ENCODE data around the gene ZNF780A.
"Not testable (repeated sequence)": the region's sequence is repeated elsewhere in the genome, so short reads cannot be mapped to it uniquely, and the experiment has no call there.

The ZNF780A gene

DNA sequence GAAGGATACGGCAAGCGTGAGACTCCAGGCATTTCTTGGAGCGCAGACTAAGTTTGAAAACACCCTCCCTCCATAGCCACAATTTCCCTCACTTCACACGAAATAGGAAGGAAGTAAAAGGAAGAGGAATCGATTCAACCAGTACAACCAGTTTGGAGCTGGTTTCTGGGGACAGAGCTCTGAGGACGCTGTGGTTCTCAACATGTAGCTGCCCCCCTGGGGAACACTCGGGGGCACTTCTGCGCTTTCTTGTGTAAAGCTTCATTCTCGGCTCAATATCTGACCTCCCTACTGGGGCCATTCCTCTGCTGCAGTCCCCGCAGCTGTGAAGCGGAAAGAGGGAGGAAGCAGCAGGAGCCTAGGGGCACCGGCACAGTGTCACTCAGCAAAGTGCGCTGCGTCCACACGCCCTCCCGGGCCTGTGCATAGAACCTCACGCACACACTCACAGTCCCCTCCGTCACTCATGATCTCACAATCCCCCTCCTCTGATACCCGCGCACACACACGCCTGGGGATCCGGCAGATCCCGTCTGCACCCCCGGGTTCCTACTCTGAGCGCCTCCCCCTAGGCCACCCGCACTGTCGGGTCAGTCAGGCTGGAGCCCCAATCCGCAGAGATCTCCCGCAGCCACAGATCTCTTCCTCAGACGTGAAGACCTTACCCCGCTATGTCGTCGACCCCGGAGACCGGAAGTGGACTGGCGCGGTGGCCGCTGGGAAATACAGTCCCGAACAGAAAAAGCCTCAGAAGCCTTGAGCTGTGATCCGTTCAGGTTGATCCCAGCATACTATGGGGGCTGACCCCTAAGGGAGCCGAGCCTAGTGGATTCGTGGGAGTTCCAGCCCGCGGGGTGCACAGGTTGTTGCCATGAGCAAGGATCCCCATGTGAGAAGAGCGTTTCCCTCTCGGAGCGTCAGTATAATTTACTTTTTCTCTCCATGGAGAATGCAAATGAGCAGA, at the start of gene ZNF780A:
Gene ZNF780A (minus strand): TSS at position 703 of the 964 bp plus-strand sequence. CDS start 6,190 bp downstream, outside the sequence.
- H3K4me3 Mint-ChIP-seq, result peak within 1 kb of the TSS; percentile 99
- H3K9me3 Mint-ChIP-seq, result peaks cover 14% of the 10 kb centered on the region
- H3K27ac Mint-ChIP-seq, result peak within 1 kb of the TSS; percentile 95
- H3K27me3 Mint-ChIP-seq, result peaks cover 12% of the 10 kb centered on the region
- intact Hi-C loops (cut with micrococcal nuclease), result no loop called here
- H3K4me1 Mint-ChIP-seq (ENCODE audit: low read depth), result peaks cover 41% of the 10 kb centered on the region
- H3K36me3 Mint-ChIP-seq (ENCODE audit: low read depth), result peaks cover 36% of the 10 kb centered on the region

DNA sequence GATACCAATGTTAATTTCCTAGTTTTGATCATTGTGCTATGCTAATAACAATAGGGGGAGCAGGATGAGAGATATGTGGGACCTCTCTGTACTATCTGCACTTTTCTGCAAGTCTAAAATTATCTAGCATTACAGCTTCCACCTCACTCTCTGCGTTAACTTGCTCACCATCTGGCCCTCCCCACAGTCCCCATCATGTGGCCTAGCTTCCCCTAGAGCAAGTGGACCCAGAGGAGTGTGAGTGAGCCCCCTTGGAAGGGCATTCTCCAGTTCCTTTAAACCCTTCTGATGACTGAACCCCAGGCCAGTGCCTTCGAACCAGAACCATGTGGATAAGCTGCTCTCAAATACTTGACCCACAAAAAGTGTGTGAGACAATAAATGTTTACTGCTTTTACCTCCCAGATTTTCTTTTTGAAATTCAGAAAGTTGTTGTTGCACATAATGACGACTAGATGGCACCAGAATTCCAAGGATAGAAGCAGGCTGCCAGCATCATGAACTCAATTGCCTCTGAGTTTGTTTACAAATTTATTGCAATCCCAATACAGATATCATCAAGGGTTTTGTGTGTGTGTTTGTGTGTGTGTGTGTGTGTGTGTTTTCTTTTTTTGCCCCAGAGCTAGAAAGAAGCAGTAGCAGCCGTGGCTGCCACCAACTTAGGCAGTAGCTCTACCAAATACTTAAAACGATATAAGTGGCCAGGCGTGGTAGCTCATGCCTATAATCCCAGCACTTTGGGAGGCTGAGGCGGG, 49.0 kb upstream of the ZNF780A start:
- Mint-ChIP-seq H3K9me3 (no peaks in the 10 kb centered on the region), H3K36me3 (ENCODE audit: low read depth) (no peaks in the 10 kb centered on the region), H3K4me3 (no peak overlapping the region), H3K4me1 (ENCODE audit: low read depth) (peaks cover 7% of the 10 kb centered on the region), H3K27ac (no peak overlapping the region), H3K27me3 (peaks cover 18% of the 10 kb centered on the region)
- intact Hi-C loops (cut with micrococcal nuclease), result loop anchor here (1.0 to 10.0 kb wide), 2 partner anchors 83 to 495 kb away; no protein-coding TSS in a partner anchor

DNA sequence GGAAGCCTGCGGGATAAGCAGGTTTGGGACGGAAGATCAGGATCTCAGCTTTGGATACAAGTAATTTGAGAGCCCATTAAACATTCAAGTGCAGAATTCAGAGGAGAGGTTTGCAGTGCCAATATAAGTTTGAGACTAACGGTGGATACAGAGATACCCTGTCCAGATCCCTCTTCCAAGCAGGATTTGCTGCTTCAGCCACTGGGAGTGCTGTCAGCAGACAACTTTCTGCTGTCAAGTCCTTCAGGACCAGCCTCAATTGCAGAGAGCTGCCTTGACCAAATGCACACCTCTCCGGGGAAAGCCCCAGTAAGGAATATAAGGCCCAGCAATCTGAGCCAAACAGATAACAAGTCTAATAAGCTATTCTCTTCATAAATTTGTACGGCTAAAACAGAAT, 46.1 kb upstream of the ZNF780A start:
- Mint-ChIP-seq H3K36me3 (ENCODE audit: low read depth) (no peaks in the 10 kb centered on the region), H3K4me3 (no peak overlapping the region), H3K9me3 (no peaks in the 10 kb centered on the region), H3K4me1 (ENCODE audit: low read depth) (no peaks in the 10 kb centered on the region), H3K27me3 (peaks cover 25% of the 10 kb centered on the region), H3K27ac (no peak overlapping the region)
- intact Hi-C loops (cut with micrococcal nuclease), result loop anchor here (10.0 kb wide), 1 partner anchor 498 kb away; no protein-coding TSS in a partner anchor

DNA sequence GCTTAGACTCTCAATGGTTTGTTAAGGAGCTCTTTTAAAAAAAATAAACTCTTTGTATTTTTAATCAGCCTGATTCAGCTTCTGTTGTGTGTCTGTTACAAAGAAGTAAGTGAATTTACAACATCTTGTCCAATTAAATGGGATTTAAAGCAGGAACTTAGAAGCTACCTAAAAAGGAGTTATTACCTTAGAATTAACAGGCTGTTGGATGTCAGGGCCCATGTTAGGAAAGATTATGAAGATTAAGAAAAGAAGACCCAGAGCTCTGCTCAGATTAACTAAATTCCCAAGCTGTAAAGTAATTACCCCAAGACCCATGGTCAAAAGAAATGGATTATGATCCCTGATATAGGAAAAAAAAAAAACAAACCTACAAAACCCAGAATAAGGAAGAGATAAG, 44.1 kb upstream of the ZNF780A start:
- Mint-ChIP-seq H3K27me3 (peaks cover 36% of the 10 kb centered on the region), H3K36me3 (ENCODE audit: low read depth) (no peaks in the 10 kb centered on the region), H3K4me3 (no peak overlapping the region), H3K4me1 (ENCODE audit: low read depth) (no peaks in the 10 kb centered on the region), H3K9me3 (peaks cover 4% of the 10 kb centered on the region), H3K27ac (no peak overlapping the region)
- intact Hi-C loops (cut with micrococcal nuclease), result loop anchor here (10.0 kb wide), 1 partner anchor 500 kb away; no protein-coding TSS in a partner anchor

DNA sequence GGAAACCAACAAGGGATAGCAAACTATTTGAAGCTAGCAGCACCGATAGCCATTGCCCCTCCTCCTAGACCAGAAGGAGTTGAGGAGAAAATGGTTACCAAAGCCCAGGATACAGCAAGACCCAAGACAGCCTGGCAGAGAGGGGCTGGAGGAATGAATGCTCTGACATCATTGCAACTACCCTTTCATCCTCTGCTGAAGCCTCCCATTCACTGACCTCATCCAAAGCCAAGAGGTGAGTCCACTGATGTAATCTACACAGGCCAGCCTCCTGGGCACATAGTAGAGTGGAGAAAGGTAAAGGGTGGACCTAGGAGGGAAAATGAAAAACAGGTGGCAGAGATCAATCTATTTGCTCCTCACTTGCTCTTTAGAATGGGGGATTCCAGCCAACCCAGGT, 42.7 kb upstream of the ZNF780A start:
- Mint-ChIP-seq H3K9me3 (peaks cover 11% of the 10 kb centered on the region), H3K36me3 (ENCODE audit: low read depth) (no peaks in the 10 kb centered on the region), H3K4me1 (ENCODE audit: low read depth) (no peaks in the 10 kb centered on the region), H3K27ac (no peak overlapping the region), H3K4me3 (no peak overlapping the region), H3K27me3 (peaks cover 47% of the 10 kb centered on the region)
- intact Hi-C loops (cut with micrococcal nuclease), result loop anchor here (10.0 kb wide), 1 partner anchor 501 kb away; no protein-coding TSS in a partner anchor

DNA sequence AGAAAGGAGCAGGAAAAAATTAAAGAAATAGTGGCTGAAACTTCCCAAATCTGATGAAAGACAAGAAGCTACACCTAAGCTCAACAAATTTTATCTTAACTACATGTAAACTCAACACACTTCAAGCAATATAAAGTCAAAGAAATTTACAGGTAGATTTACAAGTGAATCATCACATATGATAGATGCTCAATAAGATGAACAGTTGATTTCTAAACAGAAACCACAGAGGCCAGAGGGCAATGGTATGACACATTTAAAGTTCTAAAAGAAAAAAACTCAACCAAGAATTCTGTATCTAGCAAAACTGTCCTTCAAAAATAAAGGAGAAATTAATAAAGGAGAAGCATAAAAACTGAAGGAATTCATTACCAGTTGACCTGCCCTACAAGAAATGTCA, 39.3 kb upstream of the ZNF780A start:
- Mint-ChIP-seq H3K27ac (no peak overlapping the region), H3K4me1 (ENCODE audit: low read depth) (no peaks in the 10 kb centered on the region), H3K4me3 (no peak overlapping the region), H3K27me3 (peaks cover 47% of the 10 kb centered on the region), H3K9me3 (peaks cover 11% of the 10 kb centered on the region), H3K36me3 (ENCODE audit: low read depth) (no peaks in the 10 kb centered on the region)
- intact Hi-C loops (cut with micrococcal nuclease), result loop anchor here (10.0 kb wide), 1 partner anchor 505 kb away; no protein-coding TSS in a partner anchor

DNA sequence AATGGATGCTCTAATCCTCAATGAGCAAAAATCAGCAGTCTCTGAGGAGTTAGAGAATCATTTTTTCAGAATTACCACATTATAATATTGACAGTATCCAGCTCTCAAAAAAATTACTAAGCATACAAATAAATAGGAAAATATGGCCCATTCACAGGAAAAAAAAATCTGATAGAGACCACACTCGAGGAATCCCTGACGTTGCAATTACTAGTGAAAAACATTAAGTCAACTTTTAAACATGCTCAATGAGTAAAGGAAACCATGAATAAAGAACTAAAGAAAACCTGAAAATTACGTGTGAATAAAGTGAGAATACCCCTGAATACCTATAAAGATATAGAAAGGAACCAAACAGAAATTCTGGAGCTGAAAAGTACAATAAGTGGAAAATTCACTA, 38.7 kb upstream of the ZNF780A start:
- H3K27ac Mint-ChIP-seq, result no peak overlapping the region
- H3K27me3 Mint-ChIP-seq, result peaks cover 46% of the 10 kb centered on the region
- H3K4me3 Mint-ChIP-seq, result no peak overlapping the region
- peaks cover 11% of the 10 kb centered on the region for H3K9me3 Mint-ChIP-seq
- intact Hi-C loops (cut with micrococcal nuclease), result no loop called here
- H3K4me1 Mint-ChIP-seq (ENCODE audit: low read depth), result no peaks in the 10 kb centered on the region
- no peaks in the 10 kb centered on the region for H3K36me3 Mint-ChIP-seq (ENCODE audit: low read depth)

DNA sequence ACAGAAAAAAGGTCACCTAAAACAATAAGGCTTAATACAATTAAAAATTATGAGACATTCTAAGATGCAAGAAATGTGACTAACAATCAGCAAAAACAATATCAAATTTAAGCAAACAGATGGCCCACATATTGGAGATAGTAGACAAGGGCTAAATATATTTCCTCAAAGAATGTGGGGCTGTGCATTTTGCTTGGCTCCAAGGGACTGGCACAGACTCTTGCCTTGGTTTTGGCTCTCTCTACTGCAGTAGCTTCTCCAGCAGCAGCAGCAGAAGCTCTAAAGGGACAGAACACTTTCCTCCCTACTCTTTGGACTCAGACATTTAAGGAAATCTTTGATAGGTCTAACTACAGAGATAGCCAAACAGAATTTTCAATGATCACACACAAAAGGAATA, 38.2 kb upstream of the ZNF780A start:
- Mint-ChIP-seq H3K36me3 (ENCODE audit: low read depth) (no peaks in the 10 kb centered on the region), H3K4me3 (no peak overlapping the region), H3K4me1 (ENCODE audit: low read depth) (no peaks in the 10 kb centered on the region), H3K27ac (no peak overlapping the region), H3K27me3 (peaks cover 46% of the 10 kb centered on the region), H3K9me3 (peaks cover 11% of the 10 kb centered on the region)
- intact Hi-C loops (cut with micrococcal nuclease), result no loop called here

DNA sequence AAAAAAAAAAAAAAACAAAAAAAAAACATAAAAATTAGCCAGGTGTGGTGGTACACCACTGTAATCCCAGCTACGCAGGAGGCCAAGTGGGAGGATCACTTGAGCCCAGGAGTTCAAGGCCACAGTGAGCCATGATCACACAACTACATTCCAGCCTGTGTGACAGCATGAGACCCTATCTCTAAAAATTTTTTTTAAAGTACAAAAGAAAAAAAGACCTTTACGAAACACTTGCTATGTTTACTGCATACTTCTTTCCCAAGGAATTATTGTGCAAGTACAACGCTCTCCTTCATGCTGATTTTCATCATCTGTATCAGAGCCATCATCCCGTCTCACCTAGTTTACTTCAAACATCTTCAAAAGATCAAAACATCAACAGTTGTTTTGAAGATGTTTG, 28.6 kb upstream of the ZNF780A start:
- no peaks in the 10 kb centered on the region for H3K4me1 Mint-ChIP-seq (ENCODE audit: low read depth)
- H3K27ac Mint-ChIP-seq, result no peak overlapping the region
- H3K4me3 Mint-ChIP-seq, result no peak overlapping the region
- intact Hi-C loops (cut with micrococcal nuclease), result no loop called here
- no peaks in the 10 kb centered on the region for H3K27me3 Mint-ChIP-seq
- H3K9me3 Mint-ChIP-seq, result no peaks in the 10 kb centered on the region
- H3K36me3 Mint-ChIP-seq (ENCODE audit: low read depth), result no peaks in the 10 kb centered on the region

DNA sequence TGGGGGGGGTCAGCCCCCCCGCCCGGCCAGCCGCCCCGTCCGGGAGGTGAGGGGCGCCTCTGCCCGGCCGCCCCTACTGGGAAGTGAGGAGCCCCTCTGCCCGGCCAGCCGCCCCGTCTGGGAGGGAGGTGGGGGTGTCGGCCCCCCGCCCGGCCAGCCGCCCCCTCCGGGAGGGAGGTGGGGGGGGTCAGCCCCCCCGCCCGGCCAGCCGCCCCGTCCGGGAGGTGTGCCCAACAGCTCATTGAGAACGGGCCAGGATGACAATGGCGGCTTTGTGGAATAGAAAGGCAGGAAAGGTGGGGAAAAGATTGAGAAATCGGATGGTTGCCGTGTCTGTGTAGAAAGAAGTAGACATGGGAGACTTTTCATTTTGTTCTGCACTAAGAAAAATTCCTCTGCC, 27.9 kb upstream of the ZNF780A start:
- H3K4me3 Mint-ChIP-seq; H3K27me3 Mint-ChIP-seq; H3K9me3 Mint-ChIP-seq; H3K4me1 Mint-ChIP-seq (ENCODE audit: low read depth); intact Hi-C loops (cut with micrococcal nuclease); H3K36me3 Mint-ChIP-seq (ENCODE audit: low read depth); H3K27ac Mint-ChIP-seq: not testable (repeated sequence)

DNA sequence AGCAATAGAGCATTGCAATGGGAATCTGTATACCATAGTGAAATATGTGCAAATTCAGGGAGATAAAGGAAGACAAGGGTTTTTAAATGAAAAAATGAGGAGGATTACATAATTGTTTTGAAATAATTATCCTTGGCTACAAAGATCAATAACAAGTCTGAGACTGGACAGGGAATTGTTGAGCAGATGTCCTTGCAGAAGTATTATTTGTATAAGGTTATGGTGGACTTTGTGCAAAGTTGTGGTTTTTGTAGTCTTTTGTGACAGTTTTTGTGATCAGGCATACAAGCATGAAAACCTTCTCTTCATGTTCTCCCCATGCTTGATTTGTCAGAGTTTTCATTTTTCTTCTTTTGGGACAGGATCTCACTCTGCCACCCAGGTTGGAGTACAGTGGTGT, 25.3 kb upstream of the ZNF780A start:
- H3K4me3 Mint-ChIP-seq, result no peak overlapping the region
- no peaks in the 10 kb centered on the region for H3K27me3 Mint-ChIP-seq
- H3K36me3 Mint-ChIP-seq (ENCODE audit: low read depth), result no peaks in the 10 kb centered on the region
- no peak overlapping the region for H3K27ac Mint-ChIP-seq
- intact Hi-C loops (cut with micrococcal nuclease), result no loop called here
- no peaks in the 10 kb centered on the region for H3K4me1 Mint-ChIP-seq (ENCODE audit: low read depth)
- peaks cover 14% of the 10 kb centered on the region for H3K9me3 Mint-ChIP-seq

DNA sequence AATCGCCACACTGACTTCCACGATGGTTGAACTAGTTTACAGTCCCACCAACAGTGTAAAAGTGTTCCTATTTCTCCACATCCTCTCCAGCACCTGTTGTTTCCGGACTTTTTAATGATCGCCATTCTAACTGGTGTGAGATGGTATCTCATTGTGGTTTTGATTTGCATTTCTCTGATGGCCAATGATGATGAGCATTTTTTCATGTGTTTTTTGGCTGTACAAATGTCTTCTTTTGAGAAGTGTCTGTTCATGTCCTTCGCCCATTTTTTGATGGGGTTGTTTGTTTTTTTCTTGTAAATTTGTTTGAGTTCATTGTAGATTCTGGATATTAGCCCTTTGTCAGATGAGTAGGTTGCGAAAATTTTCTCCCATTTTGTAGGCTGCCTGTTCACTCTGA, 23.4 kb upstream of the ZNF780A start:
- H3K27ac Mint-ChIP-seq; H3K4me1 Mint-ChIP-seq (ENCODE audit: low read depth); H3K4me3 Mint-ChIP-seq; H3K27me3 Mint-ChIP-seq; H3K36me3 Mint-ChIP-seq (ENCODE audit: low read depth); intact Hi-C loops (cut with micrococcal nuclease): not testable (repeated sequence)
- H3K9me3 Mint-ChIP-seq, result peaks cover 14% of the 10 kb centered on the region

DNA sequence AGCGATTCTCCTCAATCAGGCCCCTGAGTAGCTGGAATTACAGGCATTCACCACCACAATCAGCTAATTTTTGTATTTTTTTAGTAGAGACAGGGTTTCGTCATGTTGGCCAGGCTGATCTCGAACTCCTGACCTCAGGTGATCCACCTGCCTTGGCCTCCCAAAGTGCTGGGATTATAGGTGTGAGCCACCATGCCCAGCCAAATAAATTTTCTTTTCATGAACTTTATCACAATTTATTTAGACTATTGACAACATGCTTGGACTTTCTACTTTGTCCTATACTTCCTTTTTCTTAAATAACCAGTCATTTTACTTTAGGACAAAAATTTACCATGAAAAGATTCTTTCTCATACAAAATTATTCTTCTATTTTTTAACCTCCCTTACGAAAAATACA, 21.5 kb upstream of the ZNF780A start:
- H3K27ac Mint-ChIP-seq, result not testable (repeated sequence)

DNA sequence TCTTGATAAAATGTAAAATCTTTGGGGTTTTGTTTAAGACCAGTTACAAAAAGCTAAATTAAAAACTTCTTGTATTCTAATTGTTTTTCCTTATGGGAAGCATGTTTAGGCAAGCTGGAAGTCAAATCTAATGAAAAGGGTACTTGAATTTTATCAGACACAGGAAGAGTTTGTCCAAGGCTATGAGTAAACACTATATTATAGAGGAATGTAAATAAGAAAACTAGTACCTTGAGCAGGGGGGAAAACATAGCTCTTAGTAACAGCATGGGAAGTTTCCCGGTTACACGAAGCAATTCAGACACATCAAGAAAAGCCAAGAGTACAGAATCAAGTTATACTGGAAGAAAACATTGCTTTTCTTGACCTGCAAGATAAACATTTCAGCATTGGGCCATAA, 19.8 kb upstream of the ZNF780A start:
- Mint-ChIP-seq H3K36me3 (ENCODE audit: low read depth) (no peaks in the 10 kb centered on the region), H3K4me1 (ENCODE audit: low read depth) (no peaks in the 10 kb centered on the region), H3K9me3 (peaks cover 20% of the 10 kb centered on the region), H3K27me3 (peaks cover 2% of the 10 kb centered on the region), H3K4me3 (no peak overlapping the region), H3K27ac (no peak overlapping the region)
- intact Hi-C loops (cut with micrococcal nuclease), result no loop called here

More for the DNA sequence above, 21.5 kb upstream of the ZNF780A start:
- peaks cover 14% of the 10 kb centered on the region for H3K9me3 Mint-ChIP-seq
- H3K36me3 Mint-ChIP-seq (ENCODE audit: low read depth); H3K4me1 Mint-ChIP-seq (ENCODE audit: low read depth); H3K4me3 Mint-ChIP-seq; intact Hi-C loops (cut with micrococcal nuclease); H3K27me3 Mint-ChIP-seq: not testable (repeated sequence)
